Ishikawa (cell line): ENCODE data around the gene TENM3.

Source experiments
- CEBPB ChIP-seq: IDR thresholded peaks from 2 replicates; pipeline ENCODE4 v1.6.1; 2012
- CREB1 ChIP-seq: IDR thresholded peaks from 2 replicates; pipeline ENCODE4 v1.6.1; 2012; ENCODE audit warnings: low read depth
- EGR1 ChIP-seq: IDR thresholded peaks from 2 replicates; pipeline ENCODE4 v1.6.1; 2012
- EP300 ChIP-seq: IDR thresholded peaks from 2 replicates; pipeline ENCODE4 v1.6.1; 2012; ENCODE audit warnings: borderline replicate concordance
- FOXM1 ChIP-seq: IDR thresholded peaks from 2 replicates; pipeline ENCODE4 v1.6.1; 2012; ENCODE audit warnings: low read depth, borderline replicate concordance
- NFIC ChIP-seq: IDR thresholded peaks from 2 replicates; pipeline ENCODE4 v1.6.1; 2012
- RAD21 ChIP-seq: IDR thresholded peaks from 2 replicates; pipeline ENCODE4 v1.6.1; 2012; ENCODE audit warnings: low read depth
- TAF1 ChIP-seq: IDR thresholded peaks from 2 replicates; pipeline ENCODE4 v1.6.1; 2012; ENCODE audit warnings: low read depth, mild to moderate bottlenecking
- TCF12 ChIP-seq: IDR thresholded peaks from 2 replicates; pipeline ENCODE4 v1.6.1; 2012; ENCODE audit warnings: low read depth
- TEAD4 ChIP-seq: IDR thresholded peaks from 2 replicates; pipeline ENCODE4 v1.6.1; 2012
- YY1 ChIP-seq: IDR thresholded peaks from 2 replicates; pipeline ENCODE4 v1.6.1; 2012; ENCODE audit warnings: low read depth
- ZBTB7A ChIP-seq: IDR thresholded peaks from 2 replicates; pipeline ENCODE4 v1.6.1; 2012; ENCODE audit warnings: low read depth
- TF ChIP-seq, protein P1 (sequence below): IDR thresholded peaks from 2 replicates; pipeline ENCODE4 v1.6.1; 2012
- TF ChIP-seq, protein P2 (sequence below): IDR thresholded peaks from 2 replicates; pipeline ENCODE4 v1.6.1; 2012
- TF ChIP-seq, protein P3 (sequence below): IDR thresholded peaks from 2 replicates; pipeline ENCODE4 v1.6.1; 2012; ENCODE audit warnings: low read depth, mild to moderate bottlenecking

The TENM3 gene

DNA sequence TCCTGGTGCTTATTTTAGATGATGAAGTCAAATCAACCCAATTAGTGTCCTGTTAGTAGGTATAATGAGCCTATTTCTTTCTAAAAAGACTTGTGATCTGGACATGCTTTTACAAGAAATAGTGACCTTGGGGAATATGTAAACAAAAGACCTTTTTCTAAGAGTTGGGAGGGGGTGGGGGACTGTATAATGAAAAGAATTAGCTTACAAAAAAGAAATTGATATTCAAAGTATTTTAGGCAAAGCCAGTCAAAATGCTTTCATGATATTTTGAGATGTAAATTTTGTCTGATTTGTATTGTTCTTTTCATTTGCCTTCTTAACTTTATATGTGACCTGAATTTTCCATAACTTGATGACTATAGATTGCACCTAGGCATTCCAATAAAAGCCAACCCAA lies 559.4 kb downstream of the TENM3 start:
- no peak for TF ChIP-seq TEAD4
- TF ChIP-seq, protein P1, sequence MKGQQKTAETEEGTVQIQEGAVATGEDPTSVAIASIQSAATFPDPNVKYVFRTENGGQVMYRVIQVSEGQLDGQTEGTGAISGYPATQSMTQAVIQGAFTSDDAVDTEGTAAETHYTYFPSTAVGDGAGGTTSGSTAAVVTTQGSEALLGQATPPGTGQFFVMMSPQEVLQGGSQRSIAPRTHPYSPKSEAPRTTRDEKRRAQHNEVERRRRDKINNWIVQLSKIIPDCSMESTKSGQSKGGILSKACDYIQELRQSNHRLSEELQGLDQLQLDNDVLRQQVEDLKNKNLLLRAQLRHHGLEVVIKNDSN = no peak
- TF ChIP-seq, protein P2, sequence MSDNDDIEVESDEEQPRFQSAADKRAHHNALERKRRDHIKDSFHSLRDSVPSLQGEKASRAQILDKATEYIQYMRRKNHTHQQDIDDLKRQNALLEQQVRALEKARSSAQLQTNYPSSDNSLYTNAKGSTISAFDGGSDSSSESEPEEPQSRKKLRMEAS = no peak
- no peak for TF ChIP-seq NFIC
- no peak for TF ChIP-seq ZBTB7A
- no peak for TF ChIP-seq RAD21
- TF ChIP-seq TAF1 = no peak
- no peak for TF ChIP-seq EGR1
- TF ChIP-seq, protein P3, sequence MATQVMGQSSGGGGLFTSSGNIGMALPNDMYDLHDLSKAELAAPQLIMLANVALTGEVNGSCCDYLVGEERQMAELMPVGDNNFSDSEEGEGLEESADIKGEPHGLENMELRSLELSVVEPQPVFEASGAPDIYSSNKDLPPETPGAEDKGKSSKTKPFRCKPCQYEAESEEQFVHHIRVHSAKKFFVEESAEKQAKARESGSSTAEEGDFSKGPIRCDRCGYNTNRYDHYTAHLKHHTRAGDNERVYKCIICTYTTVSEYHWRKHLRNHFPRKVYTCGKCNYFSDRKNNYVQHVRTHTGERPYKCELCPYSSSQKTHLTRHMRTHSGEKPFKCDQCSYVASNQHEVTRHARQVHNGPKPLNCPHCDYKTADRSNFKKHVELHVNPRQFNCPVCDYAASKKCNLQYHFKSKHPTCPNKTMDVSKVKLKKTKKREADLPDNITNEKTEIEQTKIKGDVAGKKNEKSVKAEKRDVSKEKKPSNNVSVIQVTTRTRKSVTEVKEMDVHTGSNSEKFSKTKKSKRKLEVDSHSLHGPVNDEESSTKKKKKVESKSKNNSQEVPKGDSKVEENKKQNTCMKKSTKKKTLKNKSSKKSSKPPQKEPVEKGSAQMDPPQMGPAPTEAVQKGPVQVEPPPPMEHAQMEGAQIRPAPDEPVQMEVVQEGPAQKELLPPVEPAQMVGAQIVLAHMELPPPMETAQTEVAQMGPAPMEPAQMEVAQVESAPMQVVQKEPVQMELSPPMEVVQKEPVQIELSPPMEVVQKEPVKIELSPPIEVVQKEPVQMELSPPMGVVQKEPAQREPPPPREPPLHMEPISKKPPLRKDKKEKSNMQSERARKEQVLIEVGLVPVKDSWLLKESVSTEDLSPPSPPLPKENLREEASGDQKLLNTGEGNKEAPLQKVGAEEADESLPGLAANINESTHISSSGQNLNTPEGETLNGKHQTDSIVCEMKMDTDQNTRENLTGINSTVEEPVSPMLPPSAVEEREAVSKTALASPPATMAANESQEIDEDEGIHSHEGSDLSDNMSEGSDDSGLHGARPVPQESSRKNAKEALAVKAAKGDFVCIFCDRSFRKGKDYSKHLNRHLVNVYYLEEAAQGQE = no peak

DNA sequence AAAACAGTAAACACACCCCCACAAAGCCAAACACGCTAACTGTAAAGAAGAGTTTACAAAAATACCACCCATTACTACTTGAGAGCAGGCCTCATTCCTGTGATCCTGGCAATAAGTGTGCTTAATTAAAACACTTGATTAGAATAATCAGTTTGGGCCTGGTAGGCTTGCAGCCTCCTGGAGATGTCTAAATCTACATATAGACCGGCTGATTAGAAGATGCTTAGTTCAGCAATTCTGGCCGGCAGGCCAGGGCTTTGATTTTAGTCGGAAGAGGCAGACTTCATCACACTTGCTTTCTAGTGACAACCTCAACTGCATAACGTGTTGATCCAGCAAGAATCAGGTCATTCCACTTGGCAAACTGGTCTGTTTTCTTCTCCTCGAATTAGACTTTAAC lies 560.0 kb downstream of the TENM3 start:
- TF ChIP-seq, protein P1 = no peak
- TF ChIP-seq EP300 = no peak
- TF ChIP-seq, protein P3 = no peak
- TF ChIP-seq, protein P2 = no peak
- TF ChIP-seq EGR1 = no peak
- TF ChIP-seq FOXM1 = no peak
- TF ChIP-seq TCF12 = no peak
- TF ChIP-seq CEBPB = no peak
- no peak for TF ChIP-seq RAD21
- TF ChIP-seq TAF1 = no peak
- no peak for TF ChIP-seq CREB1
- TF ChIP-seq NFIC = no peak
- TF ChIP-seq TEAD4 = no peak
- TF ChIP-seq YY1 = no peak

DNA sequence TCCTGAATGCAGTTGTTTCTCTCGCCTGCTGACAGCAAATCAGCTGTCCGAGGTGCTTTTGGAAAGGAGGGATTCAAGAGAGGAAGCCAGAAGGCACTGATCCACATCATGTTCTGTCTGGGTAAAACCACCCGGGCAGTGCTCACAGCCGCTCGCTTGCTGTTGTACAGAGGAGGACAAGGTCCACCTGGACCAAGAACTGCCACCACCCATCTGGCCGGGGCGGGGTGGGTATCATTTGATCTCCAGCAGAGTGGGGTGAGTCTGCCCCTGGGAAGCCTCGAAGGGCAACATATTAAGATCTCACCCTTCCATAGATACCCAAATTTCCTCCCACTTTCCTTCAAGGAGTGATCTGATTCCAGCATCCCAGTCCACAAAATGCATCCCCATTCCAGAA lies 560.9 kb downstream of the TENM3 start:
- no peak for TF ChIP-seq ZBTB7A
- TF ChIP-seq RAD21 = no peak
- TF ChIP-seq, protein P2 = no peak
- no peak for TF ChIP-seq CREB1
- no peak for TF ChIP-seq CEBPB
- no peak for TF ChIP-seq NFIC
- TF ChIP-seq EGR1 = no peak
- TF ChIP-seq TAF1 = no peak
- TF ChIP-seq TEAD4 = no peak
- no peak for TF ChIP-seq YY1
- TF ChIP-seq TCF12 = no peak
- TF ChIP-seq, protein P1 = no peak
- no peak for TF ChIP-seq FOXM1

DNA sequence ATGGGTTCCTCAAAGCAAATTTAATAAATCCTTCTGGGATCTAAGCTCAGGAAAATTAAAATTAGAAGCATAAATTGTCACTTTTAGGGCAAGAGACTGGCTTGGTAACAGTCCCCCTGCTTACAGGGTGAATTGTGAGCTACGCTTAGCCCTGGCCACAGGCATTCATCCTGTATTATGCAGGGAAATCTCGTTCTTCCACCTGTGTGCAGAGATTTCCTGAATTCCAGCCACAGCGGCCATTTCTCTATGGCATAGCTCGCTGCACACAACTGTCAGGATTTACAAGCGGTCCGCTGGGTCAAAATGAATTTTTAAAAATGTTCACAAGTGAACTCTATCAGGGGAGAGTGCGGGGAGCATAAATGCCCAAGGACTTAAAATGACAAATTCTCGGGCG lies 562.1 kb downstream of the TENM3 start:
- peak; percentile 75 for TF ChIP-seq YY1
- peak; percentile 47; the same call in 1 of the 2 replicates for TF ChIP-seq TEAD4
- TF ChIP-seq, protein P2 = no peak
- TF ChIP-seq RAD21 = no peak
- TF ChIP-seq, protein P3 = no peak
- no peak for TF ChIP-seq CREB1
- TF ChIP-seq EGR1 = no peak
- TF ChIP-seq CEBPB = no peak
- TF ChIP-seq TCF12 = no peak
- no peak for TF ChIP-seq FOXM1
